AG08395 (cell line): ENCODE results near the gene CTNND2.

ENCODE experiments used
- DNase-seq: peaks from one replicate; pipeline ENCODE4 v3.0.0; 2012; ENCODE audit warnings: mixed read lengths, low spot score

Gene CTNND2

DNA sequence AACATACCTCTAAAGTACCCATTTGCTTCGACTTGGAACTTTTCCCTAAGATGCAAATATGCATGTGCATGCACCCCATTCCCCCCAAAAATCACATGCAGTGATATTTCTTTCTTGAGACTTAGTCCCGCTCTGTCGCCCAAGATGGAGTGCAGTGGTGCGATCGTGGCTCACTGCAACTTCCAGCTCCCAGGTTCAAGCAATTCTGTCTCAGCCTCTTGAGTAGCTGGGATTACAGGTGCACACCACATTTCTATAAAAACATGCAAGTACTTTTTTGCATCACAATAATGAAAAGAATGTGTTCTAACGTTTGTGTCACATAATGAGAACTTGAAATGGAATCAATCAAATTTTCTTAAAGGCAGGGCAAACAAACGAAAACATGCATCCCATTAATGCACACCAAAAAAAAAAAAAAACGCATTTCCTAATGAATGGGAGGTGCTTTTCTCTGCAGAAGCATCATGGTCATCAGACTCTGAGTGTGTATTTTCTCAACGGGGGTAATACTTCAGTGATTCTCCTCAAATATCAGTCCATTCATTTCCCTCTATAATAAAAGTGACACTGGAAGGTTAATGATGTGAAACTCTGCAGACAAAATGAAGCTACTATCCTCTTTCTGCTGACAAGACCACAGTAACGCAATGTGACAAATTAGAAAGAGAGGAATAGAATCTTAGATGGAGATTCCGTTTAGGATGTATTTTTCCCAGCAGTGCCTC is 389.4 kb downstream of the CTNND2 start:
- no peak for DNase-seq

DNA sequence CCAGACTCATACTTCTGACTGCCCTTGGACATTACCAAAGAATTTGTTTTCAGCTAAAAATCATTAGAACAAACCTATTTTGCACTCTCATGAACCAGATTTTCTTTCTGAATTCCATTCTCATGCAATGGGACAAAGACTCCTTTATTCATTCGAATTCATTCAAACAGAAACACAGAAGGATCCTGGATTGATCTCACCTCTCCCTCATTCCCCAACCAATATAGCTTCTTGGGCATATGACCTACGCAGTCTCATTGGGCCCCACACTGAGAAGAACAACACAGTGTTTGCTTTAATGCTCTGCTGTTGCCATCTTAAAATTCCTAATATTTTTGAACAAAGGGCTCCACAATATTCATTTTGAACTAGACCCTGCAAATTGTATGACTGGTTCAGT is 392.4 kb downstream of the CTNND2 start:
- DNase-seq, result no peak

DNA sequence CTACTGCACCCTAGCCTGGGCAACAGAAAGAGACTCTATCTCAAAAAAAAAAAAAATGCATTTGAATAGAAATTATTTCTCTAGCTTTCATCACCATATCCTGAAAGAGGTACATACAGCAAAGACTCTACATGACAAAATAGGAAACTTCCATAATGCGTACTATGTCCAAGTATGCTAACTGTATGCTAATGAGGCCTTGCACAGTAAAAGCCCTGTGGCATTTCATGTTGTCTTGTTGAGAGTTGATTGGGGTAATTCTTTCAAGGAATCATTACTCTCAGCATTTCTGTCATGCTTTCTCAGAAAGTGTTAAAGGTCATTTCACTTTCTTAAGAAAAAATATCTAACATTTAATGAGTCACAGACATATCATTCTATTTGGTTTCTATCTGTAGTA is 393.4 kb downstream of the CTNND2 start:
- DNase-seq, result no peak

DNA sequence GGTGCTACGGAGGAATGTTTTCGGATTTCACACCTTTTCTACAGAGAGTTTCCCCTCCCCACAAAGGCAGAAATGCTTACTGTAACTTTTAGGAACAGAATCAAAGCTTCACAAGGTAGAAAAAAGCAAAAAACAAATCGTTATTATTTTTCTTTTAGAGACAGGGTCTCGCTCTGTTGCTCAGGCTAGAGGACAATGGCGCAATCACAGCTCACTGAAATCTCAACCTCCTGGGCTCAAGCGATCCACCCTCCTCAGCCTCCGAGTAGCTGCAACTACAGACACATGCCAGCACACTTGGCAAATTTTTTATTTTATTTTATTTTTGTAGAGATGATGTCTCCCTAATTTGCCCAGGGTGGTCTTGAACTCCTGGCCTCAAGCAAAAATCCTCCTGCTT is 394.5 kb downstream of the CTNND2 start:
- no peak for DNase-seq

DNA sequence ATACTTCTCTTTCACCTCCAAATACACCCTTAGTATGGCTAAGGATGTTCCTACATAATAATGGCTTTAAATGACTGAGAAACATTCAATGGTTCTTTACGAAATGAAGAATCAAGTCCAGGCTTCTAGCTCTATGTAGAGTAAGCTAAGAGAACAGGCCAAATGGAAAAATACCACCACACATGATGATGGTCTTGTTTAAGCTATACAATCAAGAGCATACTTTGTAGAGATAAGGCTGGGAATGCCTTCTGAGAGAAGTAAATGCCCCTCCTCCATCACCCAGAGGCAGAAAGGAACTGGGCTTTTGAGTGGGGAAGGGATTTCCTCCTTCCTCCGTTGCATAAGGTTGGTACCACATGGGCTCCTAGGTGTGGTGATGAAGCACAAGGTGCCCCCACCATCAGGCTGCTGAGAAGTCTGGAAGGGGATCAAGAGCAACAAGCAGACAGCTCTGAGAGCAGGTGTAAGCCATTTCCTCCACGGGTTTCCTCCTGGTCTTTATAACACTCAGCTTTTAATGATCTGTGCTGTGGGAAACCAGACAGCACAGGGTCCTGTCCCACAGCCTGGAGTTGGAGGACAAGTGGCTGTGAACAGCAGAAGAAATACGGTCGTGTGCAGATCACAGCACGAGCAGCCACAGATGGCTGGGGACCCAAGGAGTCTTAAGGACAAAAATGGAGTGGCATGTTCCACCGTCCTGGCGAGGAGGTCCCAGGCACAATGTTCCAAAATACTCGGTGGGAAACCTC is 396.9 kb downstream of the CTNND2 start:
- no peak for DNase-seq

DNA sequence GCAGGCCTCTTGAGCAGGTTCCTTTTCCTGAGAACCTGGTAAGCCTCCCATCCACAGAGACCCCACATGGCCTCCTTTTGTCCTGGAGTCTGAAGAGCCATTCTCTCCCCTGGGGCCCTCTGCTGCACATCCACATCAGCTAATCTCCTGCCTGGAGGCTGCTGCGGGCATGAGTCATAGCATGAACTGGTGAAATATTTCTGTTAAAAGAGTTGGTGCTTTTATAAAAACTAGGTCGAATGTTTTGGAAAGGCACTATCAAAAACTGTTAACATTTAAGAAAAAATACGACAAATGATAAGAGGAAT is 399.4 kb downstream of the CTNND2 start:
- DNase-seq, result no peak

DNA sequence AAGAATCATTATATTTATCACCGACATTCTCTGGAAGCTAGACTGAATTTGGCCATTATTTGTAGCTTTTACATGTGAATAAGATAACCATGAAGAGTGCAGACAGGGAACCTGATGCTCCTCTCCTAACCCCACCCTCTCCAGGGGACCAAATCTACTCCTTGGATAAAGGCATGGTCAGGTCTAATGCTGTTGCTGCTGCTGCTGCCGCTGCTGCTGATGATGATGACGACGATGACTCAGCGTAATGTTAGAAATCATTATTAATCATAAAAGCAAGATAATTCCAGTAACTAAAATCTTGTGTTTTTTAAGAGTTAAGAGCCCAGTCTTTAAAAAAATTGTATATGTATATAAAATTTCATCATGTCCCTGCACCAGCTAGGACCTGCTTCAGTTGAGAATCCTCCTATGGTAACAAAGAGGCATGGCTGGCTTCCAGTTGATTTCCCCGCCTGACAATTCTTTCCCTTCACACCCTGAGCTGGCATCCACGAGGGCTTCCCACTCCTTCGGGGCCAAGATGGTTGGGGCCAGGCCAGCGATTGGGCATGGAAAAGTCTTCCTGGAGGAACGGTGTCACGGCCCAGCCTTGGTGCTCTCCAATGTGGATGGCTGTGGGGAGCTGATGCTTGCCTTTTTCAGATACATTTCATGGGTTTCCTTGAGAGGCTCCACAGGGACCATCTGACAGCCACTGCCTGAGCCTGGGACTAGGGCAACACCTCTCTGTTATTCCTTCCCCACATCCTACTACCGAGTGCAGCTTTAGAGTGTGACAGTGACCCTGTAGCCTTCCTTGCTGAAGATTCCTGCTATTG is 400.0 kb downstream of the CTNND2 start:
- no peak for DNase-seq

DNA sequence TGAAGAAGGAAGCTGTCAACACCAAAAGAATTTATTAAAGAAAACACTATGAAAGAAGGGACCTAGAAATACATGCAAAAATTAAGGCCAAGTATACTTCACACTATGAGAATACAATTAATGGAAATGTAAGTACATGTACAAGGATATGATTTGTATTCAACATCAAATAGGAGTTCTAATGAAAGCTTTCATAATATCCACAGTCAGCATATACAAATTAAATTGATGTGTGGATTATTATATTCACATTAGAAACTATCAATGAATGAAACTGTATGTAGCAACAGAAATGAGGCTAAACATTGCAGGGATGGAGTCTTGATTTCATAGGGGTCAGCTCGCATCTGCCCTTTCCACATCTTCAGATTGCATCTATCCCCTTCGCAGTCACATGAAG is 401.5 kb downstream of the CTNND2 start:
- no peak for DNase-seq

DNA sequence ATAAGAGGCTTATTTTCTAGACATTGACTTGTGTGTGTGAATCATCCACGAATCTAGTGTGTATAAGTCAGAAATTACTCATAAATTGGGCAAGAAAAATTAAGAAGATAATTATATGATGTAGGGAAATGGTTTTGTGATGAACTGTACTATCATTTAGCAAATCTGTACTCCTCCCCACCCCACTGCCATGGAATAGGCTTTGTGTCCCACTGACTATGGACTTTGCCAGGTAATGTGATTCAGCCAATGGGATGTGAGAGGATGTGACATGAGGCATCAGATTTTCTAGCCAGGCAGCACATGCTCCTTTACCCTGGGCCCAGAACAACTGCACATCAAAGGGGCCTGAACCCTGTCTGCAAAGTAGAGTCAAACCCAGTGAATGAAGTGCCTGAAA is 406.6 kb downstream of the CTNND2 start:
- DNase-seq, result no peak

DNA sequence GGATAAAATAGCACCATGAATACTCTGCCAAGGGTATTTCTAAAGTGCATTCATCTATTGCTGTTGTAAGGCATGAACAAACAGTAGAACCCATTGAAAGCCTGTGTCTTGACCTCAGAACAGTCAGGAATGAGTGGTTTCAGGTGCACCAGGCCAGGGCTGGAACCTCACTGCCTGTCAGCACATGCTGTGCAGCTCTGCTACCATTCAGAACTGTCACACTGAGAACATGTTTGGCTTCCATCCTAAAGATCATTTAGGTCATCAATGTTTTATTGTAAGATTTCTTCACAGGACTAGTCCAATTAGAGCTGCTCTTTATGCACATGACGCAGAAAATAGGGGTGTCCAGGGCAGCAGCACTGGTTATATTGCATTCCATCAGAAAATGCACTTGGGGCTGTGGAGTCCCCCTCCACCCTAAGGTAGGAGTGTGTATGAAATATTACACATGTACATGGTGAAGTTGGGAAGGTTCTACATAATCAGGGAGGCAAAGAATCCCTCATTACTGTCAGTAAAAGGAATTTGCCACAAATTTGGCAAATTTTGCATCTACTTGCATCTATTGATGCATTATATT is 408.0 kb downstream of the CTNND2 start:
- no peak for DNase-seq

DNA sequence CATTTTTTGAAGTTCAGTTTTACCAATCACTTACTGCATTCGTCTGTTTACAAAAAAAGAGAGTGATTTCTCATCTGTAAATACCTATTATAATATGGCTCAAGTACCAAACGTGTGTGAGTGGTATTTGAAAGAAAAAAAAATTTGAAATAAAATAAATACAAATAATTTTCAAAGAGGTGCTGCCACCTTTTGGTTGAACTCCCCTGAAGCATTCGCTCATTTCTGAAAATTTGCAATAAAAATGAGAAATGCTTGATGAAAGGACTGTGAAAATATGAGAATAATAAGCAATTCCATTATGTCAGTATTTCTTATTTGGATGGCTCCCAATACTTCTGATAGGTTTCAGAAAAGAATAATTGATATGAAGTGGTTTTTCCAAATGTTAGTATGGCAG is 409.9 kb downstream of the CTNND2 start:
- DNase-seq, result no peak

DNA sequence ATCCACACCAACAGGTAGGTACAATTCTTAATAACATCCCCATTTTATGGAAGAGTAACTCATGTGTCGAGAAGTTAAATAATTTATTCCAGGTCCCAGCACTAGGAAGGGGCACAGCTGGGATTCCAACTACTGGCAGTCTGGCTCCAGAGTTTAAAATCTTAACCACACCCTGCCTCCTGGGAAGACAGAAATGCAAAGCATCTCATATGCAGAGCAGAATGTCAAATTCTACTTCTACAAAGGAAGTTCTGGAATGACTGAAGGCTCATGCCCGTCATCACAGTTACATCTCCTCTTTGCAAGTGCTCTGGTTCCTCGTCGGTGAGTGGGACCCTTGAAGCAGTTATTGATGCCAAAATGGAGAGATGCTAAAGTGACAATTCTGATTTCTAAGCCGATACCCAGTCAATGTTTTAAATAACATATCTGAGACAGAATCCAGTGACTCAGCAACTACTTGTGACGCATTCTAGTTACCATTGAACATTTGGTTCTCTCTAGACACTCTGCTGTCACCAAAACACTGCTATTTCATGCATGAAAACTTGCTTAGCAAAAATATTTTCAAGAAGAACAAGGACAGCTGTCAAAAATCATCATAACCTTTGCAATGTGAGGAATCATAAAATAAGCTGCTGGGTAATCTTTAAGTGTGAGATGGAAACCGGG is 412.7 kb downstream of the CTNND2 start:
- DNase-seq, result no peak

DNA sequence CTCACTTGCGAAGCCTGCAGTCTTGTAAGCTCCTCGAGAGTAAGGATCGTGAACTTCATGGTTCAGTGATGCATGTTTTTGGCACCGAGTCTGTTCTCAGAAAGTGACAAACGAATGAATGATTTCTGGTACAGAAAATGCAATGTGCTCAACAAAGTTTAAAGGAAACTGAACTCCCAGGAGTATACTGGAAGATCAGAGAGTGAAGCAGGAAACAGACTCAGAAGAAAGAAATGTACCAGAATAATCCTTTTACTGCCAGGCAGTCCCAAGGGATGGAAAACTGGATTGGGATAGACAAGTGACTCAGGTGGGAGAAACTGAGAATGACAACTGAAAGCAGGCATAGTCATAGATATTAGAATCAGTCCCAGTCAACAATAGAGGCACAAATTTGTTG is 420.6 kb downstream of the CTNND2 start:
- no peak for DNase-seq

DNA sequence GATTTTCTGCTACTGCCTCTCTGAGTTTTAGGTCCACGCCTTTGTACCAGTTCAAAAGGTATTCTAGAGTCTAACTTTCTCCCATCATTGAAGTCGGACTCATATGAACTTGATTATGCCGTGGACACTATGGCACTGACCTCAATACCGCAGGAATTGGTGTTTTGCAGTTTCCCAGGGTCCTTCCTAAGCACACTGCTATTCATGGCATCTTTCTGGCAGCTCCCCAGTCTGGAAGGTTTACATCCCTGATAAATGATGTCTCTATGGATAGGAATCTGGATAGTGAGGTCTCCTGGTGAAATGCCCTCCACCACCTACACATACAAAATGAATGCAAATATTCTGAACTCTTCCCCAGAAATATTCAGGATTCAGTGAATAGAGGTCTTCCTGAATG is 422.2 kb downstream of the CTNND2 start:
- no peak for DNase-seq

DNA sequence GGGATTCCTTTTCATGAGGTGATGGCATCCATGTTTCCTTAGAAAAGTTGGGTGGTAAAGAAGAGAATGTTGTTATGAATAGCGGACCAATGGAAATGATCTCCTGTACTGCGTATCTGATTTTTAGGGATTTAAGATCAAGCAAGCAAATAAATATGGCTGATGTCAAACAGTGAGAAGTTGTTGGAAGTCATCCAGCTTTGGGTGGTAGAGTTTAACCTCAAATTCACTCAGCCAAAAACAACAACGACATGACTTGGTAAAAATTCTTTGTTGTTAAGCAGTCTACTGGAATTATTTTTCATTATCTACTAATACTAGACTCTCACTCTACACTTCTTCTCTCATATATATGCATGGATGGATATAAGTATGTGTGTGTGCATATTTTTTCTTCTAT is 426.5 kb downstream of the CTNND2 start:
- DNase-seq, result no peak

DNA sequence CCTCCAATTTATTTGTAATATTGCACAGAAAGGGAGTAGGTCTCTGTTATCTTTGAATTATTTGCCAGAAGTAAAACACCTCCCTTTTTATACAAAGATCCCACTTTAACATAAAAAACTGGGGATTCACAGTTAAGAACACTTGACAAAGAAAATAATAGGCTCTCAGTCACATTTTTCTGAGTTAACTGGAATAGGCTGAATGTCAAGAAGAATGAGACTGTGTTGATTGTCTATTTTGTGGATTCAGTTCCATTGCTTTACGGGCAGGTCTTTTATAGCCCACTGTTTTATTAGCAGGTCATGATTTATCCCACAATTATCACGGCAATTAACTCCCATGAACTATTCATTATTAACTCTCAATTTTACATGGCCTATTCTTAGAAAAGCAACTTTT is 427.4 kb downstream of the CTNND2 start:
- no peak for DNase-seq

DNA sequence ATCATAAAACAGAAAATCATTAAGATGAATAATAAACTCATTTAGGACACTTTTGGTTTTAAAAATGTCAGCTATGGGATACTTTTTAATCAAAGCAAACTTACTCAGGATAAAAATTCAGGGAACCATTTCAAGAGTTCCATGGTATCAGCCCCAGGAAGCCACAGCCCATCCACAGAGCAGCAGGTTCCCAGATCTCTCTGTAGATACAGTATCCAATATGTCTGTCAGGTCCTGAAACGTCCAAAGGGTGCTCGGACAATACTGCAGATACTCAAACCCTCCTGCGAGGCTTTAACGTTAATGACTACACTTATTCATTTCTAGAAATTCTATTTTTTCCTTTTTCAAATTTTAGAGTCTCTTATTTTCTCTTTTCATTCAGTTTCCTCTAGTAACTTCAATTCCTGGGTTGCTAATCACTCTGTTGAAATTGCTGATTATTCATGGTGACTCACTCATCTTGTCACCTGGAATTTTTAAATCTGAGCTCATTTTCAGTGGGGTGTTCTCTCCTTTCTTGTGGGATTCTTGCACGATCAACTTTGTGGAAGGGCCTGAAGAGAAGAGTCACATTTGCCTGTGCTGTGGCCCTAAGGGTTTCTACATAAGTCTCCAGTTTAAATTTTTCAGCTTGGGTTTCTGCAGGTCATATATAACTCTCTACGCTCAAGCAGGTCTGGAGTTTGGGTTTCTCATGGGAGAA is 435.8 kb downstream of the CTNND2 start:
- no peak for DNase-seq

DNA sequence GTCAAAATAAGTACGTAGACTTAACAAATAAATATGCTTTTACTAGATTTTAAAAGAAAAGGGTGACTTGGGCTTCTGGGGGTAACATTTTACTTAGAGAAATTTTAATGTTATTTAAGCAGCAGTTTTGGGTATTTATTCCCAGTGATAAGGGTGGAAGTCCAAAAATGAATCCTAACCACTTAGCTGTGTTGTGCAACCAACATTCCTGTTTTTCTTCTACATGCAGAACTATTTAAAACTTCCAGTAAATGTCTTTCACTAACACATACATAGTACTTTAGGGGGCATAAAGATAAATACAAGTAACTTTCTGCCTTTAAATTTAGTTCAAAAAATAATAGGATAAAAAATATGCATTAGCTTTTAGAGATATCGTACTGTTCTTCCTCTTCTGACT is 436.7 kb downstream of the CTNND2 start:
- no peak for DNase-seq

DNA sequence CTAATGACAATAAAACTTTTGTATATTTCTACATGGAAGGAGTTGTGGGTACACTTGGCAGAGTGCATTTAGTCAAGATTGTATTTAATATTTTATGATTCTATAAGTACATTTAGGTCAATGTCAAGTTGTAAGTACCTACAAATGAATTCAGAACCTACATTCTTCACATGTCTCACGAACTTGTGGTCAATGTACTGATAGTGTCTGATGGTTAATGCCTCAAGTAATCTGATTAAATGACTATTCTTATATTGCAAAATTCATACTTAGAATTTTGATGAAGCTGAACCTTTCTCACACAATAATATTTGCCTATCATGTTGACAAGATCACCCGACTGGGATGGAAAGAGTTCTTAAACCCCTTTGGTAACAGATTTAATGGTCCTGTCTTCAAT is 444.5 kb downstream of the CTNND2 start:
- no peak for DNase-seq

DNA sequence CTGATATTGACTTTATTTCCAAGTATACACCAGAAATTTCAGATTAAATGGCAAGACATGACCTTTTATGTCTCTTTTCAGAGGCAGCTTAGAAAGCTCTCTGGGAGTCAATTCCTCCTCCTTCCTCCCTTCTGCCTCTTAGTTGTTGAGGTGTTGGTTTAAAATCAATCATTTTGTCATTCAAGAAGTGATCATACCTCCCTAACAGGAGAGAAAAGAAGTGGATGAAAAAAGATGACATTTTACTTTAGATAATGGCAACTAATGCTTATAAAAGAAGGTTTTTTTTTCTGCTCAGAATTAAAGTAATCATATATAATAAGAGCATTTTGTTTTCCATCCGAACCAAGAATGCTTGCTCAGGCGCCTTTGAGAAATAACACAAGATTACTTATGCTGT is 448.7 kb downstream of the CTNND2 start:
- DNase-seq, result no peak

DNA sequence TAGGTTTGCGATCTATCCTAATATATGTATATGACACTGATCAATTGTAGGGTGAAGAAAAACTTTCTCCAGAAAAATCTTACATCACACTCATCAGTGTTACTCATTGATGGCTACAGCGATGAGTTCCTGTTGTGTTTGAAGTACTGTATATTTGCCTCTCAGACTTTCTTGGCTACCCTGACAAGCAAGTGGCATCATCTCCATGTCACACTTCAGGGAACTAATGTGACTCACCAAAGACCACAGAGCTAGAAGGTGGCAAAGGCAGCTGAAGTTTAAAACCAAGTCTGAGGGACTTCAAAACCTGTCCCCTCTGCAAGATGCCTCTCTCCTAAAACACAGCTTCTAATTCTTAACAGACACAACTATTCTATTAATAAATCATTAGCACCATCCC is 451.4 kb downstream of the CTNND2 start:
- DNase-seq, result no peak

DNA sequence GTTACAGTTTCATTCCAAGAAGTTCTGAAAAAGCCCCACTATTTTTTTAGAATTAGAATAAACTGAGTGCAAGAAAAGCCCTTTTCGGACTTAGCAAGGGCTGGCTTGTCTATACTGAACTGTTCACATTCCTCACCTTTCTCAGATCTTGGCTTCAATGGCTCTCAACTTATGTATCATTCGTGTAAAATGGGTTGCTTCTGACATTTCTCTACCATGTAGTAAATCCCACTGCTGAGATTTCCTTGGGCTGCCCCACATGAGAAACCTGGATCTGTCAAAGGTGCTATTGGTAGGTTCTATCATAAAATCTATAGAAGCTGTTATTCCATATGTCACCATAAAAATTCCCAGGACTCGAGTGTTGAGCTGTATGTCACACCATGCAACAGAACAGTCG is 454.3 kb downstream of the CTNND2 start:
- no peak for DNase-seq
